GM12878 (cell line): Measurements from ENCODE around the gene STAT3. TPM values are rescaled to one million over a fixed set of nuclear protein-coding genes. Genes with fewer than 3 reads are reported as not detected.

ENCODE experiments used
- ATAC-seq: fragments of 200-7000 bp; cut with Tn5 transposase; 3 replicates; pipeline ENCODE4 v1.9.1; 2020; ENCODE audit warnings: mild to moderate bottlenecking, moderate library complexity
- BruUV-seq: library from RNA; stranded (reverse); fragments of 400-500 nt; replicated peaks from 2 replicates; lab custom pipeline; 2021; lab: Mats Ljungman, UMichigan
- CTCF ChIA-PET: fragments of 300-600 bp; sonication (Branson Sonifier 250); formaldehyde crosslinking; extraction: SDS; loops from one replicate; lab custom pipeline; 2021; ENCODE audit warnings: inconsistent platforms; lab: Yijun Ruan, JAX
- POLR2A ChIA-PET: fragments of 350-600 bp; formaldehyde crosslinking; extraction: SDS; loops from one replicate; lab custom pipeline; 2021; ENCODE audit warnings: inconsistent platforms; lab: Charles Lee
- RAD21 ChIA-PET: fragments of 300-600 bp; sonication (Branson Sonifier 250); formaldehyde crosslinking; loops from one replicate; lab custom pipeline; 2023; ENCODE audit warnings: antibody characterized with exemption; ENCODE audit not compliant: unreplicated experiment; lab: Charles Lee
- SMC1A ChIA-PET: fragments of 300-600 bp; sonication (Branson Sonifier 250); formaldehyde crosslinking; loops from one replicate; lab custom pipeline; 2023; ENCODE audit not compliant: unreplicated experiment, uncharacterized antibody; lab: Charles Lee
- DNase-seq: peaks from one replicate; pipeline ENCODE4 v3.0.0-alpha.2; 2011; ENCODE audit warnings: low read depth, low spot score
- FAIRE-seq: peaks from 3 replicates; lab custom pipeline; 2011; peaks lifted over from hg19 to GRCh38; lab: Jason Lieb, UNC
- H2AFZ ChIP-seq: 2 replicates; pipeline ENCODE4 v1.6.0; 2011; ENCODE audit warnings: low read depth, low read length, control low read depth; ENCODE audit not compliant: control insufficient read depth
- H3K27ac ChIP-seq: 2 replicates; pipeline ENCODE4 v1.5.1; 2011; ENCODE audit warnings: control low read depth; ENCODE audit not compliant: control insufficient read depth, insufficient read depth
- H3K27me3 ChIP-seq, 2 experiments: replicated peaks in 1 of 2; 2 replicates each; pipeline versions ENCODE4 v1.6.0 to v1.6.1; 2011; ENCODE audit warnings: low read length in 1 of 2; ENCODE audit not compliant: control insufficient read depth in 2 of 2, insufficient read depth in 2 of 2
- H3K36me3 ChIP-seq, 2 experiments: 2 replicates each; pipeline ENCODE4 v1.5.1; 2011; ENCODE audit warnings: low read length in 1 of 2; ENCODE audit not compliant: control insufficient read depth in 2 of 2, insufficient read depth in 2 of 2
- H3K4me1 ChIP-seq: 2 replicates; pipeline ENCODE4 v1.6.1; 2011; ENCODE audit warnings: mild to moderate bottlenecking, low read length, moderate library complexity, mixed read lengths; ENCODE audit not compliant: control insufficient read depth, insufficient read depth
- H3K4me2 ChIP-seq: 2 replicates; pipeline ENCODE4 v1.6.0; 2011; ENCODE audit warnings: control low read depth; ENCODE audit not compliant: control insufficient read depth, insufficient read depth
- H3K4me3 ChIP-seq: fragments of 200-600 bp; sonication (generic); 2 replicates; pipeline ENCODE4 v1.5.1; 2016
- H3K79me2 ChIP-seq: 2 replicates; pipeline ENCODE4 v1.6.0; 2011; ENCODE audit warnings: low read length; ENCODE audit not compliant: control insufficient read depth, insufficient read depth
- H3K9ac ChIP-seq: 2 replicates; pipeline ENCODE4 v1.8.0; 2011; ENCODE audit warnings: low read length, control low read depth, mixed read lengths; ENCODE audit not compliant: control insufficient read depth, insufficient read depth
- H3K9me3 ChIP-seq: replicated peaks from 3 replicates; pipeline ENCODE4 v1.5.1; 2011; ENCODE audit warnings: mild to moderate bottlenecking, low read length; ENCODE audit not compliant: control insufficient read depth, insufficient read depth
- H4K20me1 ChIP-seq: 2 replicates; pipeline ENCODE4 v1.6.0; 2011; ENCODE audit not compliant: control insufficient read depth, insufficient read depth
- BHLHE40 ChIP-seq, 2 experiments: fragments of 450-650 bp in 1 of 2; IDR thresholded peaks; 2 replicates each; pipeline ENCODE4 v1.6.1; 2011 to 2017; ENCODE audit warnings: low read depth in 2 of 2, borderline replicate concordance in 1 of 2, improper control_type of control experiment in 1 of 2, low read length in 1 of 2, mild to moderate bottlenecking in 1 of 2
- CTCF ChIP-seq, 3 experiments: IDR thresholded peaks in 2 of 3; conservative IDR thresholded peaks in 1 of 3; 2 replicates each; pipeline ENCODE4 v1.5.1; 2011; ENCODE audit warnings: low read depth in 3 of 3, low read length in 3 of 3, mild to moderate bottlenecking in 3 of 3, control low read depth in 2 of 3, moderate library complexity in 2 of 3, inconsistent platforms in 1 of 3, mixed read lengths in 1 of 3; ENCODE audit not compliant: control insufficient read depth in 2 of 3, insufficient read depth in 1 of 3; ENCODE audit errors: extremely low read depth in 1 of 3
- RAD21 ChIP-seq: IDR thresholded peaks from 2 replicates; pipeline ENCODE4 v1.6.1; 2011; ENCODE audit warnings: mild to moderate bottlenecking, low read depth, low read length, moderate library complexity; ENCODE audit not compliant: insufficient read depth
- RAD51 ChIP-seq: fragments of 450-650 bp; IDR thresholded peaks from 2 replicates; pipeline ENCODE4 v1.6.1; 2016; ENCODE audit warnings: moderate library complexity, mild to moderate bottlenecking, inconsistent platforms
- SMC3 ChIP-seq: IDR thresholded peaks from 2 replicates; pipeline ENCODE4 v1.6.1; 2011; ENCODE audit warnings: low read length, improper control_type of control experiment, borderline replicate concordance
- YY1 ChIP-seq: IDR thresholded peaks from 2 replicates; pipeline ENCODE4 v1.6.1; 2011; ENCODE audit warnings: low read depth, mild to moderate bottlenecking, low read length
- WGBS: methylation state at CpG from one replicate; pipeline ENCODE4 v1.1.6; 2016; ENCODE audit warnings: low lambda C conversion rate; ENCODE audit not compliant: insufficient replicate concordance, insufficient coverage; ENCODE audit errors: missing lambda C conversion rate; 5-methylcytosine and 5-hydroxymethylcytosine counted together
- in situ Hi-C: fragments of 300-500 bp; cut with MboI; formaldehyde crosslinking; loops from 9 replicates; pipeline ENCODE4 v1.14.3; 2018; ENCODE audit warnings: mixed read lengths
- intact Hi-C: fragments of 100-400 bp; cut with micrococcal nuclease; formaldehyde crosslinking; loops from one replicate; pipeline ENCODE4 v1.14.2; 2022; ENCODE audit not compliant: unreplicated experiment
- polyA plus RNA-seq, 11 experiments: library from polyadenylated mRNA; depleted of rRNA in 4 of 11; unstranded in 6 of 11; stranded (reverse) in 5 of 11; fragments of >200 nt; fragmentation: Nextera tagmentation in 4 of 11; fragmentation: Illumina TruSeq in 1 of 11; extraction: Ambion mirVana in 4 of 11; extraction: Trizol in 1 of 11; gene quantifications; 1 replicate in 1 of 11; 2 replicates in 10 of 11; pipeline versions ENCODE4 v1.2.1 to v1.2.3, GENCODE V29; 2011 to 2016; ENCODE audit warnings: inconsistent platforms in 2 of 11, missing spikeins in 2 of 11, low read depth in 1 of 11
- total RNA-seq, 4 experiments: library from RNA; depleted of rRNA in 3 of 4; stranded (reverse); fragments of >200 nt in 3 of 4; fragmentation: Illumina TruSeq in 1 of 4; extraction: Trizol in 1 of 4; gene quantifications; 2 replicates each; pipeline versions ENCODE4 v1.2.1 to v1.2.3, GENCODE V29; 2013 to 2021
- TF ChIP-seq, protein P1 (sequence below): IDR thresholded peaks from 2 replicates; pipeline ENCODE4 v1.6.1; 2011; ENCODE audit warnings: mild to moderate bottlenecking, low read depth, low read length, moderate library complexity; ENCODE audit not compliant: insufficient replicate concordance

The STAT3 gene
- total and polyA plus RNA-seq, 10 of the 15 experiments (the other 5 are each of a cell fraction or from before 2014, with no cell fraction given) = 18.4 to 96.4 (median 60.9) TPM

GRCh38 chr17:42403150-42403549, 14.9 kb upstream of the STAT3 start:
- H3K9ac ChIP-seq = no peak overlapping the region
- intact Hi-C loops = loop anchor here (10.0 kb wide), 2 partner anchors 178 to 218 kb away; partner anchors contain the start of genes HCRT and KCNH4
- no TSS peak for BruUV-seq

More at GRCh38 chr17:42403150-42403549, 14.9 kb upstream of the STAT3 start:
- H3K79me2 ChIP-seq = no peaks in the 10 kb centered on the region
- no peaks in the 10 kb centered on the region for H3K36me3 ChIP-seq
- no peak overlapping the region for H2AFZ ChIP-seq
- no peak overlapping the region for H3K27ac ChIP-seq
- ChIA-PET RAD21 (interaction anchor here (0.5 to 11.0 kb wide), 29 partner anchors 11 to 469 kb away, joined by 3 to 373 read pairs (median 7); partner anchors contain the start of genes GHDC, KCNH4, STAT3 and STAT5A), SMC1A (interaction anchor here (0.7 to 22.3 kb wide), 32 partner anchors 8 to 378 kb away, joined by 3 to 528 read pairs (median 4); partner anchors contain the start of genes GHDC, KCNH4 and STAT3), POLR2A (interaction anchor here (0.6 to 2.0 kb wide), 13 partner anchors 10 to 215 kb away, joined by 3 to 7 read pairs (median 4); partner anchors contain the start of gene STAT3)
- no peaks in the 10 kb centered on the region for H3K27me3 ChIP-seq
- H3K4me2 ChIP-seq = no peak overlapping the region
- FAIRE-seq = no peak
- 34% methylated on average over 6 of the region's 6 CpGs for WGBS
- no peaks in the 10 kb centered on the region for H3K9me3 ChIP-seq
- TF ChIP-seq RAD51 (no peak), SMC3 (peak; percentile 94), CTCF (IDR thresholded peaks at IDR 0.05 in 2 of 3, conservative IDR thresholded peaks at IDR 0.05 in 1 of 3; ENCODE audit: control insufficient read depth in 2 of 3, extremely low read depth in 1 of 3, insufficient read depth in 1 of 3, low read depth in 3 of 3, low read length in 3 of 3) (peak; percentile 58 to 81 (median 63); a peak in 5 of 6 replicates), BHLHE40 (IDR thresholded peaks at IDR 0.05; ENCODE audit: borderline replicate concordance in 1 of 2, low read depth in 2 of 2, low read length in 1 of 2) (peak in 1 of 2 experiments; percentile 72; a peak in 2 of 4 replicates), YY1 (peak; percentile 59; the same call in 1 of the 2 replicates), RAD21 (peak; percentile 96)
- TF ChIP-seq, protein P1, sequence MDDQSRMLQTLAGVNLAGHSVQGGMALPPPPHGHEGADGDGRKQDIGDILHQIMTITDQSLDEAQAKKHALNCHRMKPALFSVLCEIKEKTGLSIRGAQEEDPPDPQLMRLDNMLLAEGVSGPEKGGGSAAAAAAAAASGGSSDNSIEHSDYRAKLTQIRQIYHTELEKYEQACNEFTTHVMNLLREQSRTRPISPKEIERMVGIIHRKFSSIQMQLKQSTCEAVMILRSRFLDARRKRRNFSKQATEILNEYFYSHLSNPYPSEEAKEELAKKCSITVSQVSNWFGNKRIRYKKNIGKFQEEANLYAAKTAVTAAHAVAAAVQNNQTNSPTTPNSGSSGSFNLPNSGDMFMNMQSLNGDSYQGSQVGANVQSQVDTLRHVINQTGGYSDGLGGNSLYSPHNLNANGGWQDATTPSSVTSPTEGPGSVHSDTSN = no peak
- TF ChIP-seq, all 136 proteins: peak for 5
- Histone ChIP-seq H3K4me3 (no peak overlapping the region), H3K4me1 (no peaks in the 10 kb centered on the region; the same call in 1 of the 2 replicates), H4K20me1 (no peaks in the 10 kb centered on the region; the same call in 1 of the 2 replicates)
- in situ Hi-C loops = loop anchor here (5.0 kb wide), 1 partner anchor 81 kb away; no protein-coding TSS in a partner anchor
- DNase-seq (no peak), ATAC-seq (peak; percentile 81)
- CTCF ChIA-PET = interaction anchor here (0.6 to 16.2 kb wide), 48 partner anchors 8 to 619 kb away, joined by 3 to 732 read pairs (median 4); partner anchors contain the start of genes GHDC, HCRT, KAT2A and KCNH4
